ENCODE results near the gene TRPM2. TPM values are rescaled to one million over a fixed set of nuclear protein-coding genes. Genes with fewer than 3 reads are reported as not detected.

The TRPM2 gene
- total RNA-seq, 1 donor from 2014 or later: 0.52 TPM

- no peak for DNase-seq (ENCODE audit: low read depth)
- no peak overlapping the region for H3K4me3 ChIP-seq (ENCODE audit: low read depth, low read length)
- TF ChIP-seq CTCF (conservative IDR thresholded peaks at IDR 0.05; ENCODE audit: low read depth, low read length): no peak
These were observed 30.6 kb upstream of the TRPM2 start for GRCh38 chr21:44322621-44323325.

- TF ChIP-seq CTCF (conservative IDR thresholded peaks at IDR 0.05; ENCODE audit: low read depth, low read length): no peak
- no peak overlapping the region for H3K4me3 ChIP-seq (ENCODE audit: low read depth, low read length)
- DNase-seq (ENCODE audit: low read depth): no peak
These were observed 29.8 kb upstream of the TRPM2 start for GRCh38 chr21:44323591-44323990.

- H3K4me3 ChIP-seq (ENCODE audit: low read depth, low read length): no peak overlapping the region
- no peak for TF ChIP-seq CTCF (conservative IDR thresholded peaks at IDR 0.05; ENCODE audit: low read depth, low read length)
- DNase-seq (ENCODE audit: low read depth): no peak
These were observed 29.1 kb upstream of the TRPM2 start for GRCh38 chr21:44324106-44324853.

- TF ChIP-seq CTCF (conservative IDR thresholded peaks at IDR 0.05; ENCODE audit: low read depth, low read length): no peak
- H3K4me3 ChIP-seq (ENCODE audit: low read depth, low read length): no peak overlapping the region
- DNase-seq (ENCODE audit: low read depth): no peak
These were observed 28.6 kb upstream of the TRPM2 start for GRCh38 chr21:44324854-44325107.

- H3K4me3 ChIP-seq (ENCODE audit: low read depth, low read length): no peak overlapping the region
- no peak for TF ChIP-seq CTCF (conservative IDR thresholded peaks at IDR 0.05; ENCODE audit: low read depth, low read length)
- no peak for DNase-seq (ENCODE audit: low read depth)
These were observed 27.8 kb upstream of the TRPM2 start for GRCh38 chr21:44325386-44326271.

- no peak for TF ChIP-seq CTCF (conservative IDR thresholded peaks at IDR 0.05; ENCODE audit: low read depth, low read length)
- DNase-seq (ENCODE audit: low read depth): no peak
- H3K4me3 ChIP-seq (ENCODE audit: low read depth, low read length): no peak overlapping the region
These were observed 27.2 kb upstream of the TRPM2 start for GRCh38 chr21:44326272-44326647.

Measured in epithelial cell of proximal tubule (primary cell).